T-helper 2 cell (primary cell): ENCODE measurements around the gene SEZ6L.

Experiments
- DNase-seq, 5 experiments: peaks; one replicate each; pipeline versions ENCODE4 v3.0.0 to v3.0.0-alpha.2; 2012 to 2022

SEZ6L gene

DNA sequence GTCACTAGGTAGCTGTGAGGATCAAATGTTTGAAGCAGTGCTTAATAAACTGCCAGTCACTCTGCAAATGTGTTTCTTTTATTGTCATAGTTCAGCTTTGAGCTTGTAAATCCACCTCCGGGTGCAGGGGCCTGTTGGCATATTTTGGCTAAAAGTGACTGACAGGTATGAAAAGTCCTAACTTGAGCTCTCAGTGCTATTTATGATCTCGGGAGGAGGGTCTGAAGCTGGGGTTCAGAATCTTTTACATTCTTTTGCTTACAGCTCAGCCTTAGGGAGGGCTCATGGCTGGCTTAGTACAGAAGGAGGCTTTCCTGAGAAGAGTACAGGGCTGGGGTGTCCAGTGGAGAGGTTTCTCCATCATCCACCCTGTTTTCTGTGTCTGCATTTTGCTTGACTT lies 261.3 kb downstream of the SEZ6L start:
- peak in 1 of 5 experiments; percentile 17 for DNase-seq

DNA sequence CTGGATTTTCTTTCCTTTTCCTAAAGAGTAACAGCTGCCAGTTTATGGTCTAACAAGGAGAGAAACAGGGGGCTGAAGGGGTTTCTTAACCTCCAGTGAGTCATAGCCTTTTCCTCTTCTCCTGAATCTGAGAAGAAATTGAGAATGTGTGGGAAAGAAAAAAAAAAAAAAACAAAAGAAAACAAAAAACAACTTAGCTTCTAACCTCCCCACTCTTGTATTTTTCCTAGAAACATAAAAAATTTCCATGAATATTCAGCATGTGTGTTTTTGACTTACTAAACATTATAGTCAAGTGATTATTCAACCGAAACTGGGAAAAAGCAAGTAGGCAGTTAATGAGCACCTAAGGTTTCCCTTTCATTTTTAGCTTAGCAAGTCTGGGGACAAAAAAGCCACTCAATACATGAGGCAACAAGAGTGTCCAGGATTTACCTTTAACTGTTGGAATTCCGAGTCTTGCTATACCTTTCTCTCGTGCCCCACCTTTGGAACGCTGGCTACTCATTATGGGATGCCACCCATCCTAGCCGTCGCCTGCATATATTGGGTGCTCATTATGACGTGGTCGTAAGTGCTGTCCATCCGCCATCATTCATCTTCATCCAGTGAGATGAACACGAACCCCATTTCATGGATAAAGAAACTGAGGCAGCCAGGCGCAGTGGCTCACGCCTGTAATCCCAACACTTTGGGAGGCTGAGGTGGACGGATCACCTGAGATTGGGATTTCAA lies 262.2 kb downstream of the SEZ6L start:
- DNase-seq = peak in 1 of 5 experiments; percentile 37

DNA sequence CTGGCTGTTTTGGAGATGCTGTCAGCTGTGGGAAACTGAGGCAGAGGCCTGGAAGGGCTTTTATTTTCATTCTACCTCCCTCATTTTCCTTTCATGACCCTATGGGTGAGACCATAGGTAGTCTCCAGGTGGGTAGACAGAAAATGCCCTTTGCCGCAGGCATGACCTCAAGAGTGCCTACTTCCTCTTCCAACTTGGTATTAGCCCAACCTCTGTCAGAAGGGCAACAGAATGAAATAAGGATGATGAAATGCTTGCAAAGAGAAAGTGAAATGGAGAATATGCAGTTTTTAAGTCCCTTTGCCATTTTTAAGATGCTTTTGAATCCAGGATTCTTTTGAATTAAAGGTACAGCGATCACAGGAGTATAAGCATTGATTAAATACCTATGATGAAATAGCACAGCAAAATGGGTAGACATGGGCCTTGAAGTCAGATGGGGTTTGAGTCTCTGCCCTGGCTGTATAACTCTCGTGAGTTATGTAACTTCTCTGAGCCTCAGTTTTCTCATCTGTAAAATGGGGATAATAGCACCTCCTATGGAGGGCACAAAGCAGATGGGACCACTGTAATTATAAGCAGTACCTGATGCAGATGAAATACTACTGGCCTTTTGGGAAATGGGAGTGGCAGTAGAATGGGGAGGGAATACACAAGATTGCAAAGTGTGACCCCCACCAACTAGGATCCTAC lies 263.5 kb downstream of the SEZ6L start:
- no peak for DNase-seq
